Measurements from ENCODE around the gene GPC5.

The GPC5 gene

DNA sequence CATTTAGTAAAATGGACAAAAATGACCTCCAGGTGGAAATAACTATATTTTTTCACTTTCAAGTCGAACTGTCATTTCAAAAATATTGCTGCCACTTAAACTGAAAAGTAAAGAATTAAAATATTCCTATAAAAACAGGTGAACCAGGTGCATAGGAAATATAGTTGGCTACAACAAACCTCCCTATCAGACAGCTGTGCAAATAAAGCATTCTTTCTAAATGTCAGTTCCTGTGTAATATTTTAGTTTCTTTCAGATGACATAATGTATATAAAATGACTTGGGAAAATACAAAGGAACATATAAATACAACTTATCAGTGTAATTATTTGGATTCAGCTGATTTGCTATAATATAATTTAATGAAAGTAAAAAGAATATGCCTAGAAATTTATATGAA is 1424.6 kb downstream of the GPC5 start:
- Mint-ChIP-seq H3K4me3 (no peak overlapping the region), H3K36me3 (no peaks in the 10 kb centered on the region), H3K9me3 (peaks cover 9% of the 10 kb centered on the region), H3K4me1 (no peaks in the 10 kb centered on the region), H3K27me3 (no peaks in the 10 kb centered on the region), H3K27ac (no peak overlapping the region)
- ATAC-seq (ENCODE audit: low read depth) (no peak), DNase-seq (ENCODE audit: low spot score in 2 of 2) (no peak)

DNA sequence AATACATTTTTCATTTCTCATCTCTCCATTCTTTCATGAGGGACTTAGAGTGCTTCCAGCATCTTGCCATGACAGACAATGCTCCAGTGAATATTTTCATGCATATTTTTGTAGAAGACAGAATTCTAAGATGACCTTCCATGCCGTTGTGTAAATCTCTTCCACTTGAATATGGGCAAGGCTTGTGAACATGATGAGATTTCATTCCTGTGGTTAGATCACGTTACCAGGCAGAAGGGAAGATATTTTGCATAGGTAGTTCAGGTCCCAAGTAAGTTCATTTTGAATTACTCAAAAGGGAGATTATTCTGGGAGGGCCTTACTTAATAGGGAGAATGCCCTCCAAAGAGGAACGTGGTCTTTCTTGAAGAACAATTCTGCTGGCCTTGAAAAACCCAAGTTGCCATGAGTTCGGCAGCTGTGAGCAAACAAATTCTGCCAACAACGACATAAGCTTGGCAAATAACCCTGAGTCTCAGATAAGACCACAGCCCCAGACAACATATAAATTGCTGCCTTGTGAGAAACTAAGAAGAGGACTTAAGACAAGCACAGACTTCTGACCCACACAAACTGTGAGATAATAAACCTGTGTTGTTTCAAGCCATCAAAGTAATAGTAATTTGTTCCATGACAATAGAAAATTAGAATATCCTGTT is 1427.6 kb downstream of the GPC5 start:
- Mint-ChIP-seq H3K27ac (no peak overlapping the region), H3K27me3 (no peaks in the 10 kb centered on the region), H3K9me3 (peaks cover 6% of the 10 kb centered on the region), H3K4me1 (no peaks in the 10 kb centered on the region), H3K36me3 (no peaks in the 10 kb centered on the region), H3K4me3 (no peak overlapping the region)
- ATAC-seq (ENCODE audit: low read depth), result no peak
- DNase-seq (ENCODE audit: low spot score in 2 of 2), result no peak

- DNase-seq (ENCODE audit: low spot score in 2 of 2) (no peak), ATAC-seq (ENCODE audit: low read depth) (no peak)
- Mint-ChIP-seq H3K4me1 (no peaks in the 10 kb centered on the region), H3K9me3 (peaks cover 4% of the 10 kb centered on the region), H3K36me3 (no peaks in the 10 kb centered on the region), H3K4me3 (no peak overlapping the region), H3K27me3 (no peaks in the 10 kb centered on the region), H3K27ac (no peak overlapping the region)
Observed at GRCh38 chr13:92827503-92827902, 1429.1 kb downstream of the GPC5 start.

- ATAC-seq (ENCODE audit: low read depth), result no peak
- DNase-seq (ENCODE audit: low spot score in 2 of 2), result no peak
- no peaks in the 10 kb centered on the region for H3K27me3 Mint-ChIP-seq
- H3K4me1 Mint-ChIP-seq, result no peaks in the 10 kb centered on the region
- H3K4me3 Mint-ChIP-seq, result no peak overlapping the region
- no peaks in the 10 kb centered on the region for H3K36me3 Mint-ChIP-seq
- no peak overlapping the region for H3K27ac Mint-ChIP-seq
- peaks cover 4% of the 10 kb centered on the region for H3K9me3 Mint-ChIP-seq
Observed at GRCh38 chr13:92829930-92830329, 1431.5 kb downstream of the GPC5 start.

GRCh38 chr13:92830821-92831220 is 1432.4 kb downstream of the GPC5 start:
- Mint-ChIP-seq H3K27ac (no peak overlapping the region), H3K9me3 (peaks cover 4% of the 10 kb centered on the region), H3K36me3 (no peaks in the 10 kb centered on the region), H3K27me3 (no peaks in the 10 kb centered on the region), H3K4me3 (no peak overlapping the region), H3K4me1 (no peaks in the 10 kb centered on the region)
- DNase-seq (ENCODE audit: low spot score in 2 of 2) (no peak), ATAC-seq (ENCODE audit: low read depth) (no peak)

DNA sequence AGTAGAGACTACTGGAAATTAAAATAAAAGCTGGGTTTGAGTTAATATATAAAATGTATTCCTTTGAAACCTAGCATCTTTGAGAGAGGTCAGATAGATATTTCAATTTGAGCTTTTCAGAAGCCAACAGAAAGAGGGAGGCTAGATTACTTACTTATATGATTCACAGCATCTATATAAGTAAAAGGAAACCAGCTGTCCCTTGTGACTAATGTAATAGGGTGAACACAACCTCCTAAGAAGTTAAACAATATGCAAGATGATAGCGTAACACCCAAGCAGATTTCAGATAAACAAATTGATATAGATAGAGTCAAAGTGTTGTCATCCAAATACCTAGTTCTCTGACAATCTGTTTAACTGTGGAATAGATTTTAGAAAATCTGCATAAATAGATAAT is 1434.7 kb downstream of the GPC5 start:
- no peaks in the 10 kb centered on the region for H3K36me3 Mint-ChIP-seq
- DNase-seq (ENCODE audit: low spot score in 2 of 2) (no peak), ATAC-seq (ENCODE audit: low read depth) (no peak)
- no peaks in the 10 kb centered on the region for H3K4me1 Mint-ChIP-seq
- H3K9me3 Mint-ChIP-seq, result peaks cover 5% of the 10 kb centered on the region
- H3K27me3 Mint-ChIP-seq, result no peaks in the 10 kb centered on the region
- no peak overlapping the region for H3K27ac Mint-ChIP-seq
- no peak overlapping the region for H3K4me3 Mint-ChIP-seq

GRCh38 chr13:92836171-92836570 is 1437.8 kb downstream of the GPC5 start:
- Mint-ChIP-seq H3K27me3 (no peaks in the 10 kb centered on the region), H3K9me3 (peaks cover 6% of the 10 kb centered on the region)
- ATAC-seq (ENCODE audit: low read depth), result no peak

GRCh38 chr13:92838786-92839185 is 1440.4 kb downstream of the GPC5 start:
- DNase-seq (ENCODE audit: low spot score in 2 of 2) (no peak), ATAC-seq (ENCODE audit: low read depth) (no peak)
- no peak overlapping the region for H3K4me3 Mint-ChIP-seq
- no peaks in the 10 kb centered on the region for H3K36me3 Mint-ChIP-seq
- no peaks in the 10 kb centered on the region for H3K4me1 Mint-ChIP-seq
- H3K9me3 Mint-ChIP-seq, result peaks cover 7% of the 10 kb centered on the region
- H3K27ac Mint-ChIP-seq, result no peak overlapping the region
- H3K27me3 Mint-ChIP-seq, result no peaks in the 10 kb centered on the region

More at GRCh38 chr13:92836171-92836570, 1437.8 kb downstream of the GPC5 start:
- no peak for DNase-seq (ENCODE audit: low spot score in 2 of 2)
- H3K4me1 Mint-ChIP-seq, result no peaks in the 10 kb centered on the region
- no peak overlapping the region for H3K27ac Mint-ChIP-seq
- H3K4me3 Mint-ChIP-seq, result no peak overlapping the region
- H3K36me3 Mint-ChIP-seq, result no peaks in the 10 kb centered on the region

GRCh38 chr13:92842145-92842544 is 1443.7 kb downstream of the GPC5 start:
- Mint-ChIP-seq H3K9me3 (peaks cover 7% of the 10 kb centered on the region), H3K27me3 (no peaks in the 10 kb centered on the region), H3K4me1 (no peaks in the 10 kb centered on the region), H3K36me3 (no peaks in the 10 kb centered on the region), H3K27ac (no peak overlapping the region), H3K4me3 (no peak overlapping the region)
- ATAC-seq (ENCODE audit: low read depth) (no peak), DNase-seq (ENCODE audit: low spot score in 2 of 2) (no peak)

DNA sequence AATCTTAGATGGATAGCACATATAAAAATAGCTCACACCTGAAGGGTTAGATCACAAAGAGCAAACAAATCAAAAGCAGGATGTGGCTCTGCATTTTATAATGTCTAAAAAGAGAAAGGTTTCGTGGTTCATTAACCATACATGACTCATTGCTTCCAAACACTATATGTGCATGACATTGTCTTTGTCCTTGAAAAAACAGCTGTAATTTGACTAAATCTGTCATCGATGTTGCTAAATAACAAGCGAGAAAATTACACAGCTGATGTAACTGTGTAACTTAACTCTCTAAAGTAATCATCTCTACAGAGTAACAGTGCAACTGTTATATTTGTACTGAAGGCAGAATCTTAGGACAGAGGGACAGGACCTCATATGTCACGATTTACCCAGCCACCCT is 1445.1 kb downstream of the GPC5 start:
- Mint-ChIP-seq H3K36me3 (no peaks in the 10 kb centered on the region), H3K9me3 (peaks cover 7% of the 10 kb centered on the region), H3K4me3 (no peak overlapping the region), H3K27me3 (no peaks in the 10 kb centered on the region), H3K4me1 (no peaks in the 10 kb centered on the region), H3K27ac (no peak overlapping the region)
- no peak for ATAC-seq (ENCODE audit: low read depth)
- DNase-seq (ENCODE audit: low spot score in 2 of 2), result no peak

- no peak for DNase-seq (ENCODE audit: low spot score in 2 of 2)
- H3K27me3 Mint-ChIP-seq, result no peaks in the 10 kb centered on the region
Observed at GRCh38 chr13:92849381-92849780, 1451.0 kb downstream of the GPC5 start.

GRCh38 chr13:92864584-92865284 is 1466.3 kb downstream of the GPC5 start:
- ATAC-seq (ENCODE audit: low read depth) (no peak), DNase-seq (ENCODE audit: low spot score in 2 of 2) (no peak)
- H3K4me1 Mint-ChIP-seq, result no peaks in the 10 kb centered on the region
- H3K27me3 Mint-ChIP-seq, result no peaks in the 10 kb centered on the region
- H3K36me3 Mint-ChIP-seq, result no peaks in the 10 kb centered on the region
- no peak overlapping the region for H3K4me3 Mint-ChIP-seq
- peaks cover 3% of the 10 kb centered on the region for H3K9me3 Mint-ChIP-seq
- H3K27ac Mint-ChIP-seq, result no peak overlapping the region

More at GRCh38 chr13:92849381-92849780, 1451.0 kb downstream of the GPC5 start:
- Mint-ChIP-seq H3K4me1 (no peaks in the 10 kb centered on the region), H3K27ac (no peak overlapping the region), H3K9me3 (peaks cover 3% of the 10 kb centered on the region), H3K4me3 (no peak overlapping the region), H3K36me3 (no peaks in the 10 kb centered on the region)
- ATAC-seq (ENCODE audit: low read depth), result no peak

GRCh38 chr13:92873029-92873428 is 1474.6 kb downstream of the GPC5 start:
- Mint-ChIP-seq H3K27ac (no peak overlapping the region), H3K9me3 (peaks cover 3% of the 10 kb centered on the region), H3K27me3 (no peaks in the 10 kb centered on the region), H3K4me1 (no peaks in the 10 kb centered on the region), H3K4me3 (no peak overlapping the region), H3K36me3 (no peaks in the 10 kb centered on the region)
- DNase-seq (ENCODE audit: low spot score in 2 of 2) (no peak), ATAC-seq (ENCODE audit: low read depth) (no peak)

GRCh38 chr13:92886535-92887077 is 1488.2 kb downstream of the GPC5 start:
- no peak overlapping the region for H3K4me3 Mint-ChIP-seq
- no peaks in the 10 kb centered on the region for H3K36me3 Mint-ChIP-seq
- no peaks in the 10 kb centered on the region for H3K4me1 Mint-ChIP-seq
- no peaks in the 10 kb centered on the region for H3K27me3 Mint-ChIP-seq
- DNase-seq (ENCODE audit: low spot score in 2 of 2) (no peak), ATAC-seq (ENCODE audit: low read depth) (no peak)
- H3K9me3 Mint-ChIP-seq, result peaks cover 5% of the 10 kb centered on the region
- no peak overlapping the region for H3K27ac Mint-ChIP-seq

DNA sequence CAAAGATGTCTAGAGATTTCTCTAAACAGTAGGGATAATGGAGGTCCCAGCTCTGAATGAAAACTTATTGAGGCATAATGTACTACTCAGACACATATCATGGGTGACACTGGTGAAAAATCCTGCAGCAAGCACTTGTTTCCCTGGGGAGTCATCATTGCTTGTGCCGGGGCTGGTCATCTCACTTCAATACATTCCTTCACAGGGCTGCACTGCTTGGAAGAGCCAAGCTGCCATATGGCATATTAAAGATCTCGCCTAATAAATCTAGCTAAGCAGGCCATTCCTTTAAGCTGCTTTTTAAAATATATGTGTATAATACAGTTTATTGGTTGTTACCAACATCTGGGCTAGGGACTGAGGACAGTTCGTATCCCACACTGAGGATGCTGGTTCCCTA is 1496.0 kb downstream of the GPC5 start:
- ATAC-seq (ENCODE audit: low read depth), result no peak
- Mint-ChIP-seq H3K27ac (no peak overlapping the region), H3K4me3 (no peak overlapping the region), H3K9me3 (peaks cover 1% of the 10 kb centered on the region), H3K36me3 (no peaks in the 10 kb centered on the region), H3K27me3 (no peaks in the 10 kb centered on the region), H3K4me1 (no peaks in the 10 kb centered on the region)
- DNase-seq (ENCODE audit: low spot score in 2 of 2), result no peak
